Left renal pelvis (tissue), 4 donors: ENCODE measurements around the gene SCIN. TPM values are rescaled to one million over a fixed set of nuclear protein-coding genes. Genes with fewer than 3 reads are reported as not detected.

Source experiments
- DNase-seq, 4 donors: peaks; one replicate each; pipeline ENCODE4 v3.0.0-alpha.2; 2013; ENCODE audit warnings: low read depth in 4 of 4, low spot score in 3 of 4
- polyA plus RNA-seq, 4 donors: library from polyadenylated mRNA; unstranded; fragments of 120-200 nt; gene quantifications; one replicate each; pipeline ENCODE4 v1.2.1, GENCODE V29; 2013; ENCODE audit not compliant: insufficient read length in 4 of 4

Gene SCIN
- polyA plus RNA-seq, 4 donors, result 1.7 to 137 (median 129) TPM

DNA sequence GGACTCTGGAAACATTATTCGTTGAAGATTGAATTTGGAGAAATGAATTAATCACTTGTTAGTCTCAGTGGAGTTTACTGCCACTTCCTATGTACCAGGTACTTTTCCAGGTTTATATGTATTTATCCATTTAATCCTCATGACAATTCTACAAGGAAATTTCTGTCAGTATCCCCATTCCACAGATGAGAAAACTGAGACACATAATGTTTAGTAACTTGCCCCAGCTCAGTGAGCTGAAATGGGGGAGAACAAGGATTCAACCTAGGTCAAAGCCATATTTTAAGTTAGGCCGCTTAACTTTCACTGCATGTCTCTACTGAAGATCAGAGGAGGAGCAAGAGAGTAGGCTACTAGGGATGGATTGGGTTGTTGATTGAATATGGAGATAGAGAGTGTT lies 4.6 kb upstream of the SCIN start:
- no peak for DNase-seq

DNA sequence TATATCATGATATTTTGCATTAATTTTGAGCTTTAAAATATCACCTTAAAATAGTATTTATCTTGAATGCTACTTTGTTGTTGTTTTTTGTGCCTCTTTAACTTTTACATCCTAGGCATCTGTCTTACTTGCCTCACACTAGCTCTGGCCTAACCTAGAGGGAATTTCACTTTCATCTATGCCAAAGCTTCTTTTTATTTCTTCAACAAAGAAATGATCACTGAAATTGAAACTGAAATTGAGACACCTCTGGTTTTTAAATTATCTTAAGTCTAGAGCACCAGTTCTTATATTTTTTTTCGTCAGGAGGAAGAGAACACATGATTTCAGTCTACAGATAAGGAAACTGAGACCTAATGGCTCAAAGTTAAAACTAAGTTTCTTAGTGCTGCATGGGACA lies 3.5 kb upstream of the SCIN start:
- DNase-seq, result no peak

- no peak for DNase-seq
Measured at GRCh38 chr7:12569673-12570072, 847 bp upstream of the SCIN start.

DNA sequence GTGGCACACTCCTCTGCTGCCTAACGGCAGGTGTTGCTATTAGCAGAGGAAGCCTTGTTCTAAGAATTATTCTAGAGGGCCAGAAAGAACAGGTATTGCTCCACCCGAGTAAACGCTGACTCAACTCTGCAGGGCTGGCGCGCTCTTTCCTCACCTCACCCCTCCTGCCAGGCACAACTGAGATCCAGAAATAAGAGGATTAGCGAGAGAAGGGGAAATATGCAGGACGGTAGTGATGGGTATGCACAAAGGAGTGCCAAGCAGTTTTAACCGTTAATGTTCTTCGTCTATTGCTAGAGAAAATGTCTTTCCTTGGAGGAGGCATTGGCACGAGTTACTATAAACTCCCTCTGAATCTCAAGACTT lies 369 bp upstream of the SCIN start:
- DNase-seq, result no peak

GRCh38 chr7:12571691-12572090 lies 1.2 kb downstream of the SCIN start:
- DNase-seq, result no peak

DNA sequence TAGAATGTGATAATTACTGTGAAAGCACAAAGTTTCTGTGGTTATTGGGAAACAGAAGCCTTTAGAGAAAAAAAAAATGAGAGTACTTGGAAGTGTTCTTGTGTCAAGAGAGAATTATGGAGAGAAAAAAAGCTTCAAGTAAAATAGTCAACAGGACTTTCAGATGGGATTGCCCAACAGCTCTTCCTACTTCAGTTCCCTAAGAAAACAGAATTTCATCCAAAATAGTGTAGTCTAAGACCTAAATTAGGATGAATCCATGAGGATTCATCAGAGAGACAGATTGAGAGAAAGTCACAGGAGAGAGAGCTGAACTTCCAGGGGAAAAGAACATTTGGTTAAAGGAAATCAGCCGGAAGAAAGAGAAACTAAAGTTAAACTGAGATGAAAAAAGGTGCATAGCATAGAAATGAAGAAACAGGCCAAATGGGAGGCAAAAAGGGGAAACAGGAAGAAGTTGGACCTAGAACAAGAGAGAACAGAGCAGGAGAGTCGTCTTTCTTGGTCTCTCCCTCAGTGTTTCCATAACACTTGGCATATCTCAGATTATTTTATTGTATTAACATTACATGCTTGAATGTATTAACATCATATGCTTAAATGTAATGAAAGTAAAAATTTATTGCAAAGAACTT lies 2.5 kb downstream of the SCIN start:
- no peak for DNase-seq

GRCh38 chr7:12573885-12574284 lies 3.4 kb downstream of the SCIN start:
- DNase-seq, result no peak

DNA sequence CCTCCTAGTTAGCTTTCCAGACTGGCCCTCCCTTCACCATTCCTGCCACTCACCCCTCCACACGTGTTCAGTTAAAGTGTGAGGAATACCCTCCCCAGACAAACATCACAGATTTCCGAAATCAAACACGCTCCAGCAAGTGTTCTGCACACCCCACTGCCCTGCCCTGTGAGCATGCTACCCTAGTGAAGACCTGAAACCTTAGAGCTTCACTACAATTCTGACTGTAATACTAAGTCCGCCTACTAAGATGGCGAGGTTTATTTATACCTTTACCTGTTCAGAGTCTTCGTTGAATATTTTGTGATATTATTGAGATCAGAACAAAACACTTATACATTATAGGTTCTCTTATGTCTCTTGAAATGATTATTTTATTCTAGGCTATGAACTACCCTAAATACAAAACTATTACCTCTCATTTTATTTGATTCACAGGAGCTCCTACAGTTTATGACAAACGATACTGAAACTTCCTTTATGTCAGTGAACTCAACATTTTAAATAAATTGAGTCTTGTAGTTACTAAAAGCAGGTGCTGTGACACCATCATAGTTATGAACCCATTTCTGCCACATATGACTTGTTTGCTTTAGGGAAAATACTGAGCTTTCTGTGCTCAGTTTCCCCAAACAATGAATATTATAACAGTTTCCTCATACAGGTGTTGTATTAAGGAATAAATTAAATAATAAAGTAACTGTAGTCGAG lies 8.6 kb downstream of the SCIN start:
- no peak for DNase-seq

GRCh38 chr7:12581897-12582296 lies 11.4 kb downstream of the SCIN start:
- no peak for DNase-seq

DNA sequence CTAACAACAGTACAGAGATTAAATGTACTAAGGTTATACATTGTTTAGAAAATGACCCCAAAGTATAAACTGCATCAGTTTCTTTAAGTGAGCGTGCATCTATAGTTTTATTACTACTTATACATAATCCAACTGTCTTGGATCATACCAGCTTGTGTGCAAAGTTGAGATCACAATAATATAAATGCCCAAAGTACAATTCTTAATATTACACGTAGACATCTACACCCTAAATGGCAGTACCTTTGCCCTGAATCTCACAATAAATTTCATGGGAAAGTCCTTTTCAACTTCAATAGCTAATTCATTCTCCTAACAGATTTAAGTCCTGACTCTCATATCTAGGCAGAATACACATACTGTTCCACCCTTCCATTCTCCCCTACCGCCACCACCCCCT lies 11.8 kb downstream of the SCIN start:
- no peak for DNase-seq

GRCh38 chr7:12583176-12583575 lies 12.7 kb downstream of the SCIN start:
- DNase-seq, result no peak

- no peak for DNase-seq
Measured at GRCh38 chr7:12583922-12584321, 13.4 kb downstream of the SCIN start.

DNA sequence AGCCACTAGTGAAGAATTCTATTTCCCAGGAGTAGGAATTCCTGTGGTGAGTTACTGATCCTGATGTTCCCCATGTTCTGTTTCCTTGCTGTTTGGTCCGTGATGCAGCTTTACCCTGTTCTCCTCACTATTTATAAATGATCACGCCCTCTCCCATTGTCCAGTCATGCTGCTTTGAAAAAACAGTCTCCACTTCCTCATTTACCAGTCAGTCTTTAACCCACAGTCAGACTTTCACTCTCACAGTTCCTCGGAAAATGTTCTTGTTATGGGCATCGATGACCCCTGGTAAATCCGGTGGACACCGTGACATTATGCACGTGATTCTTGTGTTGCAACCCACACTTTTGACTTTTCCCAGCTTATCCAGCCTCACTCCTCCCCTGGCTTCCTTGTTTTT lies 14.4 kb downstream of the SCIN start:
- no peak for DNase-seq

DNA sequence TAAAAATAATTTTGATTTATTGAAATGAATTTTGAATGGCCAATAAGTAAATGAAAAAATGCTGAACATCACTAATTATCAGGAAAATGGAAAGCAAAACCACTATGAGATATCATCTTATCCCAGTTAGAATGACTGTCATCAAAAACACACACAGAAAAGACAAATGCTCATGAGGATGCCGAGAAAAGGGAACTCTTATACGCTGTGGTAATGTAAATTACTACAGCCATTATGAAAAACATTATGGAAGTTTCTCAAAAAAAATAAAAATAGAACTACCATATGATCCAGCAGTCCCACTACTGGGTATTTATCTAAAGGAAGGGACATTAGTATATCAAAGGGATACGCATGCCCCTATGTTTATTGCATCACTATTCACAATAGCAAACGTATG lies 15.8 kb downstream of the SCIN start:
- no peak for DNase-seq

DNA sequence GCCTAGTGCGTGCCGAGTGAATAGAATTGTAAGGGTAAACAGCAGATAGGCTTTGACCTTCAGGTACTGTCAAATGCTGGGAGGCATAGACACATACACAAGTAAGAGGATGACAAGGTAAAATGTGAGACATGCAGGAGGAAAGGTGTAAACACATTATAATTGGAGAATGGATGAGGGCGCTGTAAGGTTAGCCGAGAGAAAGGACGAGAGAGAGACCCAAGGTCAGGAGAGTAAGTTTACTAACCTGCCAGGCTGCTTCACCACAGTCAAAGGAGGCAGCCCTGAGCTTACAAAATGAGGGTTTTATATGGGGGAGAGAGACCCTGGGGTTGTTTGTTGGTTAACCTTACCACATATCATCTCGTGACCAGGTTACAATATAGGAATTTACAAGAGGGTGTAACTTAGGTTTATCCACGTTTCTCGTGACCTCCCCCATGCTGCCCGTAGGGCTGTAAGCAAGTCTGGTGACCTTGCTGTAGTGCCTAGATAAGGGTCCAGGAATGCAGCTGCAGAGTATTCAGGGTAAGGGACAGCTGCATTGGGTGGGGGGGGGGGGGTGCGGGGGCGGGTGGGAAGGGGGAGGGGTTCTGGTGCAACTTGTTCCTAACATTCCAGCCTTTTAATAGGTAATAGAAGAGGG lies 17.9 kb downstream of the SCIN start:
- DNase-seq, result no peak

GRCh38 chr7:12590559-12590958 lies 20.0 kb downstream of the SCIN start:
- DNase-seq, result no peak

DNA sequence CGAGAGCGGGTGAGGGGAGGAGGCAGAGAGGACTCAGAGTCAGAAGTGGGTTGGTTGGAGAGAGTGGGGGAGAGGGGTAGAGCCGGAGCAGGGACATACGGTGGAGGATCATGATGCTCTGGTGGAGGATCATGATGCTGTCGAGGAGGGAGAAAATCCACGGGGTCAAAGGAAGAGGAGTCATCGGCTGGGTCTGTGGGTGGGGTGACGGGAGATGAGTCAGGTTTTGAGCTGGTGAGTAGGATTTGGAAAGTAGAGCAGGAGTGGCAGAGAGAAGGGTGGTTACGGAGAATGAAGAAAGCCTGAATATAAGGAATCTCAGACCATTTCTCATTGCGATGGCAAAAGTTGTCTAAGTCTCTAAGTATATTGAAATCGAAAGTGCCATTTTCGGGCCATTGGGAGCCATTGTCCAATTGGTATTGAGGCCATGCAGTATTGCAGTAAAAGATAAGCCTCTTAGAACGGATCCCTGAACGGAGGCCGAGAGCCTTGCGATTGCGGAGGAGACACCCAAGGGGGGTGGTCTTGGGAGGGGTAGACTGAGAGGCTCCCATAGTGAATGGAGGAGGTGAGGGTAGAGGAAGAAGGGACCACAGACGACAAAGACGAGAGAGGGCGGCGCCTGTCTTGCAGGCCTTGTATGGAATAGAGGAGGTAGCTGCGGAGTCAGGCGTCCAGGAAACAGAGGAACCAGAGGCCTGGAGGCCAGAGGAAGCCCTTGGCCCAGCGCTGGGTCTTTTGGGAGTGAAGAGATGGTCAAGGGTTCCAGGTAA lies 23.8 kb downstream of the SCIN start:
- no peak for DNase-seq

- no peak for DNase-seq
Measured at GRCh38 chr7:12595148-12595547, 24.6 kb downstream of the SCIN start.

DNA sequence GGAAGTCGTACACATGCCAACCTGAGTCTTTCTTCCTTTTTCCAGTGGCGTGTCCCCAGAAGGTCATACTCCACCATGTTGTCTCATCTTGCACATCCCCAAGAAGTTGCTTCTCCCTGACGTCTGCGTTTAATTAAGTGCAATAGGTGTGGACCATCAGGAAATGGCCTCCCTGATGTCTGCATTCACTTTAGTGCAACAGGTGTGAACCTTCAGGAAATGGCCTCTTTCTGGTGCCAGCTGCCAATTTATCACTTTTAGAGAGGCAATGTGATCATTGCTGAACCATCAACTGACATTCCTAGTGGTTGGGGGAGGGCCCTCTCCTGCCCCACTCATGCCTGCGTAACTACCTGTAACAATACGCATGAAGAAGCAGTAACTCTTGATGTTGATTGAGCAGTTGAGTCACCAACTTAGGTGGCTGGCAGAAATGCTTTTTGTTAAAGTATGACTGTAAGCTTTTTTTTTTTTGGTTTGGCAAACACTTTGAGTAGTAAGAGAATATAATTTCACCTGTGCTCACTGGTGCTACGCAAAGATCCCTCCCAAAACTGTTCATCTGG lies 25.8 kb downstream of the SCIN start:
- no peak for DNase-seq

- DNase-seq, result no peak
Measured at GRCh38 chr7:12601302-12601869, 30.9 kb downstream of the SCIN start.

DNA sequence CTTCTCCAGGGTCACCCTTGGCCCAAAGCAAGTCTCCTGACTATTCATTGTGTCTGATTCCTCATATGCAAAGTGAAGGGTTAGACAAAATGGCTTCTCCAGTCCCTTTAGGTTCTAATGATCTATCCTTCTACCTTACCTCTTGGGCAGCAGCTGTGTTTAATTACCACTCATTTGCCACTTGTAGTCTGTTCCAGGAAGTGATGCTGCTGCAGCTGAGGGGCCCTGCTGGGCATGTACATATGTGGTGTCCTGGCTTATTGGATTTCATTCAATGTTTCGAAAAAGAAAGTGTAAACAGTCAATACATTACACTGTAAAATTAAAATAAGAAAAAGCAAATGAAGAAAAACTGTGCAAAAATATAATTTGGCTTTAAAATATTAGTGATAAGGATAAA lies 36.6 kb downstream of the SCIN start:
- no peak for DNase-seq
